ENCODE results near the gene FBXO41. TPM values are rescaled to one million over a fixed set of nuclear protein-coding genes. Genes with fewer than 3 reads are reported as not detected.

The FBXO41 gene
- total RNA-seq, 4 donors from 2014 or later: 0.98 to 4.9 (median 2.8) TPM

- no peak for TF ChIP-seq CTCF (IDR thresholded peaks at IDR 0.05; ENCODE audit: low read depth)
Measured at GRCh38 chr2:73259704-73260337, 24.5 kb downstream of the FBXO41 start.

GRCh38 chr2:73259276-73259675, 25.0 kb downstream of the FBXO41 start:
- no peak for TF ChIP-seq CTCF (IDR thresholded peaks at IDR 0.05; ENCODE audit: low read depth)

GRCh38 chr2:73258913-73259215, 25.4 kb downstream of the FBXO41 start:
- TF ChIP-seq CTCF (IDR thresholded peaks at IDR 0.05; ENCODE audit: low read depth): no peak

- TF ChIP-seq CTCF (IDR thresholded peaks at IDR 0.05; ENCODE audit: low read depth): no peak
Measured at GRCh38 chr2:73258186-73258912, 25.9 kb downstream of the FBXO41 start.

GRCh38 chr2:73257425-73258125, 26.7 kb downstream of the FBXO41 start:
- TF ChIP-seq CTCF (IDR thresholded peaks at IDR 0.05; ENCODE audit: low read depth): no peak

GRCh38 chr2:73257021-73257420, 27.3 kb downstream of the FBXO41 start:
- no peak for TF ChIP-seq CTCF (IDR thresholded peaks at IDR 0.05; ENCODE audit: low read depth)

- TF ChIP-seq CTCF (IDR thresholded peaks at IDR 0.05; ENCODE audit: low read depth): no peak
Measured at GRCh38 chr2:73256618-73256922, 27.7 kb downstream of the FBXO41 start.
